Breast epithelium (tissue), 3 donors: ENCODE data around the gene NCOR1.

Experiments
- POLR2A ChIP-seq: fragments of 450-650 bp; IDR thresholded peaks from one replicate; pipeline ENCODE4 v1.6.1; 2016; ENCODE audit warnings: antibody characterized with exemption, mild to moderate bottlenecking, moderate library complexity
- POLR2AphosphoS5 ChIP-seq, 3 donors: sonication (generic); formaldehyde crosslinking; IDR thresholded peaks; one replicate each; pipeline ENCODE4 v1.6.1; 2017; ENCODE audit warnings: antibody characterized with exemption in 3 of 3
- TF ChIP-seq, protein P1 (sequence below), 3 donors: fragments of 450-650 bp; IDR thresholded peaks; one replicate each; pipeline ENCODE4 v1.5.1; 2016 to 2017; ENCODE audit warnings: antibody characterized with exemption in 3 of 3, mild to moderate bottlenecking in 3 of 3, moderate library complexity in 3 of 3

GRCh38 chr17:16033729-16034349, 181.5 kb downstream of the NCOR1 start:
- TF ChIP-seq, protein P1, sequence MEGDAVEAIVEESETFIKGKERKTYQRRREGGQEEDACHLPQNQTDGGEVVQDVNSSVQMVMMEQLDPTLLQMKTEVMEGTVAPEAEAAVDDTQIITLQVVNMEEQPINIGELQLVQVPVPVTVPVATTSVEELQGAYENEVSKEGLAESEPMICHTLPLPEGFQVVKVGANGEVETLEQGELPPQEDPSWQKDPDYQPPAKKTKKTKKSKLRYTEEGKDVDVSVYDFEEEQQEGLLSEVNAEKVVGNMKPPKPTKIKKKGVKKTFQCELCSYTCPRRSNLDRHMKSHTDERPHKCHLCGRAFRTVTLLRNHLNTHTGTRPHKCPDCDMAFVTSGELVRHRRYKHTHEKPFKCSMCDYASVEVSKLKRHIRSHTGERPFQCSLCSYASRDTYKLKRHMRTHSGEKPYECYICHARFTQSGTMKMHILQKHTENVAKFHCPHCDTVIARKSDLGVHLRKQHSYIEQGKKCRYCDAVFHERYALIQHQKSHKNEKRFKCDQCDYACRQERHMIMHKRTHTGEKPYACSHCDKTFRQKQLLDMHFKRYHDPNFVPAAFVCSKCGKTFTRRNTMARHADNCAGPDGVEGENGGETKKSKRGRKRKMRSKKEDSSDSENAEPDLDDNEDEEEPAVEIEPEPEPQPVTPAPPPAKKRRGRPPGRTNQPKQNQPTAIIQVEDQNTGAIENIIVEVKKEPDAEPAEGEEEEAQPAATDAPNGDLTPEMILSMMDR (IDR thresholded peaks at IDR 0.05), result no peak
- TF ChIP-seq POLR2A, result no peak
- no peak for TF ChIP-seq POLR2AphosphoS5 (IDR thresholded peaks at IDR 0.05)
